ENCODE measurements around the gene CIDEB. TPM values are rescaled to one million over a fixed set of nuclear protein-coding genes. Genes with fewer than 3 reads are reported as not detected.
A peak's percentile ranks its signal among the peaks of the same experiment; 100 is the strongest.

Gene CIDEB
- total and polyA plus RNA-seq, 2 donors (not counting 1 experiment from before 2014, with no cell fraction given), result 26.2 to 32.8 TPM

DNA sequence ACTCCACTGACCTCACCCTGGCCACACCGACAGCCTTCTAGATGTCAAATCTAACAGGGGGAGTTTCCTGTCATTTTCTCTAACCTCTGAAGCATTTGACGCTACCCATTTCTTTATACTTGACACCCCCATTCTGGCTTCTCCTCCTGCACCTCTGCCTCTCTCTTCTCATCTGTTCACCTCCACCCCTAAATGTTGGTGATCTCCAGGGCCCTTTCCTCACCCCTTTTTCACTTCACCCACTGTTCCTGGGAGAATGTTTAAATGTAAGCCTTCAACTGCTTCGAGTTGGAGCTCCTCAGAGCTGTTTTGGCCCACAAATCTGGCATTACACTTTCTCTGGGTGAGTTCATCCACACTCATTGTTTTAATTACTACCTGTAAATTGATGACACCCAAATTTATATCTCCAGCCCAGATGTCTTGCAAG, 35.9 kb downstream of the CIDEB start:
- WGBS (ENCODE audit: insufficient coverage), result 38% methylated on average over 3 of the region's 3 CpGs
- intact Hi-C loops (cut with micrococcal nuclease), result loop anchor here (1.0 to 10.0 kb wide), 12 partner anchors 7 to 159 kb away; partner anchors contain the start of genes CHMP4A, DCAF11, EMC9 and GMPR2
- CTCF ChIA-PET, result interaction anchor here (0.7 to 4.2 kb wide), 17 partner anchors 8 to 160 kb away, joined by 3 to 40 read pairs (median 4); partner anchors contain the start of genes CHMP4A, CIDEB, IRF9 and LTB4R
- no peaks in the 10 kb centered on the region for H3K9me3 Mint-ChIP-seq (ENCODE audit: insufficient read depth)
- DNase-seq (no peak), ATAC-seq (ENCODE audit: low read depth) (no peak)
- Histone ChIP-seq H4K20me1 (ENCODE audit: control insufficient read depth, insufficient read depth, low read length, poor library complexity, severe bottlenecking) (no peaks in the 10 kb centered on the region), H3K27ac (ENCODE audit: low read length in 2 of 2) (peak overlapping the region; percentile 93 to 97), H2AFZ (ENCODE audit: insufficient read depth, low read depth, low read length, poor library complexity, severe bottlenecking) (peak overlapping the region; percentile 79), H3K4me1 (ENCODE audit: control insufficient read depth in 2 of 2, insufficient read depth in 2 of 2, low read length in 2 of 2) (peaks cover 33 to 41% of the 10 kb centered on the region in 2 donors), H3K27me3 (replicated peaks in 1 of 4; ENCODE audit: control extremely low read depth in 1 of 4, control insufficient read depth in 3 of 4, insufficient read depth in 4 of 4, low read length in 3 of 4) (no peaks in the 10 kb centered on the region), H3K4me2 (replicated peaks; ENCODE audit: low read depth, low read length, poor library complexity, severe bottlenecking) (peak overlapping the region; percentile 86), H3K4me3 (ENCODE audit: control extremely low read depth in 1 of 5, extremely low read depth in 1 of 5, insufficient read depth in 1 of 5, low read depth in 2 of 5, low read length in 4 of 5) (peak overlapping the region; percentile 35 to 96 (median 93)), H3K36me3 (replicated peaks in 1 of 2; ENCODE audit: control extremely low read depth in 1 of 2, control insufficient read depth in 1 of 2, extremely low read depth in 1 of 2, insufficient read depth in 2 of 2, low read length in 1 of 2) (peaks cover 0 to 24% of the 10 kb centered on the region in 2 experiments), H3K9me3 (ENCODE audit: control extremely low read depth in 1 of 3, control insufficient read depth in 2 of 3, insufficient read depth in 1 of 3, low read length in 2 of 3) (no peaks in the 10 kb centered on the region), H3K79me2 (ENCODE audit: control insufficient read depth, insufficient read depth, low read length) (peaks cover 26% of the 10 kb centered on the region), H3K9ac (ENCODE audit: low read length) (peak overlapping the region; percentile 71)
- TF ChIP-seq CTCF (IDR thresholded peaks at IDR 0.05) (no peak), EZH2 (IDR thresholded peaks at IDR 0.05; ENCODE audit: borderline replicate concordance, insufficient read depth, low read depth, low read length, poor library complexity, severe bottlenecking) (no peak)
- H3K4me1 Mint-ChIP-seq, result peaks cover 53% of the 10 kb centered on the region
- peak overlapping the region; percentile 94 for H3K4me3 Mint-ChIP-seq
- no peaks in the 10 kb centered on the region for H3K27me3 Mint-ChIP-seq
- peak overlapping the region; percentile 94 for H3K27ac Mint-ChIP-seq
- POLR2A ChIA-PET, result interaction anchor here (0.7 to 2.9 kb wide), 13 partner anchors 8 to 159 kb away, joined by 3 to 51 read pairs (median 5); partner anchors contain the start of genes CBLN3, DCAF11, DHRS1 and EMC9

Data from B cell (primary cell).